Hepatocyte (in vitro differentiated cells): ENCODE results near the gene ERV3-1.

Experiments
- CTCF ChIP-seq: fragments of 200-600 bp; sonication (generic); IDR thresholded peaks from 2 replicates; pipeline ENCODE4 v1.5.1; 2016; ENCODE audit warnings: antibody characterized with exemption, mild to moderate bottlenecking; ENCODE audit not compliant: poor library complexity
- EZH2 ChIP-seq: fragments of 200-600 bp; sonication (generic); IDR thresholded peaks from 2 replicates; pipeline ENCODE4 v1.6.1; 2016; ENCODE audit warnings: antibody characterized with exemption, mild to moderate bottlenecking, borderline replicate concordance
- EZH2phosphoT487 ChIP-seq: fragments of 200-600 bp; sonication (generic); IDR thresholded peaks from one replicate; pipeline ENCODE4 v1.6.1; 2018; ENCODE audit warnings: antibody characterized with exemption, mild to moderate bottlenecking, low read depth, moderate library complexity; ENCODE audit not compliant: unreplicated experiment, severe bottlenecking

GRCh38 chr7:64978497-64979203, 27.8 kb downstream of the ERV3-1 start:
- TF ChIP-seq EZH2 = no peak
- no peak for TF ChIP-seq CTCF
- TF ChIP-seq EZH2phosphoT487 = no peak
